Glomerular visceral epithelial cell (primary cell): ENCODE data around the gene DNAJC12.
"Not testable (repeated sequence)": the region's sequence is repeated elsewhere in the genome, so short reads cannot be mapped to it uniquely, and the experiment has no call there.

Experiments
- DNase-seq: peaks from one replicate; pipeline ENCODE4 v3.0.0-alpha.2; 2016; ENCODE audit errors: extremely low spot score

The DNAJC12 gene

DNA sequence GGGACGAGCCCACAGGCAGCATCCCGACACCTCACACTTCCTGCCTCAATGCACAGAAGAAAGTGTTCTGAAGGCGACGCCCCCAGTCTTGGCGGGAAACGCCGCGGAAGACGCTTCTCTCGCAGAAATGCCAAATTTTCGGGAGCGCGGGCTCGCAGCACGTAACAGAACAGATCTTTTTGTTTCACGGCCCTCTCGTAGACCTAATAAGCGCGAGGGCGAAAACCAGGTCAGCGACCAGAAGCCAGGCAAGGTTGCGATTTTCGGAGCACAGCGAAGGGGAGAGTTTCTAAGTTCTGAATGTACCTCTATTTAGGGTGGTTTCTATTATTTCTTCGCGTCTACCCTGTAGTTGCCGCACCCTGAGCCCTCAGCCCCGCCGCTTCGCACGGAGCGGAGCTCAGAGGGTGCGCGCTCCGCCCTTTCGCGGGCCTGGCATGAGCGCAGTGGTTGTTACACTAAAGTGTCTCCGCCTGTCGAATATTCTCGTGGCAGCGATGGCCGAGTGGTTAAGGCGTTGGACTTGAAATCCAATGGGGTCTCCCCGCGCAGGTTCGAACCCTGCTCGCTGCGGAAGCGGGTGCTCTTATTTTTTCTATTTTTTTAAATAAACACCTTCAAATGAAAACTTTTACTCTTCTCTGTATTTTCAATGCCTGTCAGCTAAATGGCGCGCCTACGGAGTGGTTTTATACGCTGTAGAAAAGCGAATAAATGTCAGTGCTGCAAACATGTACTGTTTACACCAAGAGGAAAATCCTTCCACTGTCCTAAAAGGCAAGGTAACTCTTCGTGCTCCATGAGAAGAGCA lies 73.8 kb downstream of the DNAJC12 start:
- peak; percentile 95 for DNase-seq

DNA sequence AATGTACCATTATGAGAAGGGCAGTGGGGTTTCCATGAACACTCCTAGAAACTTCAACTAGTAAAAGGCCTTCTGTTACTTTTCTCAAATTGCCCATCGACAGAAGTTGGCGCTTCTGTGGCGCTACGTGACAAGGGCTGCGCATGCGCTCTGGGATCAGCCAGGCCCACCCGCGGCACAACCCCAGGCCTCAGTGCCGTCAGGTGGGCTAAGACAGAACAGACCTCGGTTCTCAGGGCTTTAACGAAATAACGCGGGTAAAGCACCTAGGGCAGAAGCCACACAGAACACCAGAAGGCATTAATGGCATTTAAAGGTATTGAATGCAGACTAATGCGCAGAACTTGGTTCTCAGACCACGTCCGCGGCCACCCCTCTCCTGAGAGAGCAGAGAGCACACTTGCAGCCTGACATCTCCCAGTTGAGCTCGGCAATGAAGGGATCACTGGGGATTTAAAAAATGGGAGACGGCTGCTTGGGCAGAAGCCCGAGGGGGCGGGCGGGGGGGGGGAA lies 74.4 kb downstream of the DNAJC12 start:
- DNase-seq = peak; percentile 70

DNA sequence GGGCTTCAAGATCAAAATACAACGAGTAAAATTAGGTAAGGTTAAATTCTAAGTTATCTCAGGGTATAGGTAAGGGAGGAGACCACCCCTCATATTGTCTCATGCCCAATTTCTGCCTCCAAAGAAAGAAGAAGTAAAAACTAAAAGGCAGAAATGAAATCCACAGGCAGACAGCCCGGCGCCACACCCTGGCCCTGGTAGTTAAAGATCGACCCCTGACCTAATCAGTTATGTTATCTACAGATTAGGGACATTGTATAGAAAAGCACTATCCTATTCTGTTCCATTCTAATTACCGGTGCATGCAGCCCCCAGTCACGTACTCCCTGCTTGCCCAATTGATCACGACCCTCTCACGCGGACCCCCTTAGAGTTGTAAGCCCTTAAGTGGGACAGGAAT lies 75.4 kb downstream of the DNAJC12 start:
- not testable (repeated sequence) for DNase-seq

DNA sequence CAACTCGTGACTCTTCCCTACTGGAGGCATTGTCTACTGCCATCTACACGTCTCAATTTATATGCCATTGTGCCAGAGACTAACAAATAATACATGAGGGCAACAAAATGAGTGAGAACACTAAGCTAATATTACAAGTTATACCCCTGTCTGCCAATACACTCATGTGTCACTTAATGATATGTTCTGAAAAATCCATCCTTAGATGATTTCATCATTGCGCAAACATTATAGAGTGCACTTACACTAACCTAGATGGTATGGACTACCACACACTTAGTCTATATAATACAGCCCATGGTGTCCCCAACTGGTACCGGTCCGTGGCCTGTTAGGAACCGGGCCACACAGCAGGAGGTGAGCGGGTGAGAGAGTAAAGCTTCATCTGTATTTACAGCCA lies 77.7 kb downstream of the DNAJC12 start:
- no peak for DNase-seq
